A549 (cell line): ENCODE data around the gene PFDN5. TPM values are rescaled to one million over a fixed set of nuclear protein-coding genes. Genes with fewer than 3 reads are reported as not detected.

Experiments
- ATOH8 ChIP-seq: fragments of 250-450 bp; sonication (Bioruptor Pico); IDR thresholded peaks from 2 replicates; pipeline ENCODE4 v1.5.0; 2020; ENCODE audit warnings: low read depth, mild to moderate bottlenecking, moderate library complexity
- BHLHE40 ChIP-seq: IDR thresholded peaks from 2 replicates; pipeline ENCODE4 v1.6.1; 2012; ENCODE audit warnings: low read depth, low read length, inconsistent platforms
- ELK1 ChIP-seq: fragments of 150-350 bp; IDR thresholded peaks from 2 replicates; pipeline ENCODE4 v1.6.1; 2014; ENCODE audit warnings: low read depth, mild to moderate bottlenecking, low read length
- EP300 ChIP-seq, 2 experiments: fragments of >200 bp; sonication (Bioruptor Twin); formaldehyde crosslinking; IDR thresholded peaks; 2 replicates in 1 of 2; 3 replicates in 1 of 2; pipeline ENCODE4 v1.6.1; 2016 to 2017
- FOSB ChIP-seq: fragments of 250-450 bp; sonication (Bioruptor Pico); IDR thresholded peaks from 2 replicates; pipeline ENCODE4 v1.5.0; 2020; ENCODE audit warnings: mild to moderate bottlenecking, moderate library complexity
- GATA3 ChIP-seq: IDR thresholded peaks from 2 replicates; pipeline ENCODE4 v1.6.1; 2012; ENCODE audit warnings: borderline replicate concordance
- HES2 ChIP-seq: fragments of >200 bp; sonication (Bioruptor Twin); formaldehyde crosslinking; IDR thresholded peaks from 2 replicates; pipeline ENCODE4 v1.6.1; 2016
- HEYL ChIP-seq: fragments of 250-450 bp; sonication (Bioruptor Pico); IDR thresholded peaks from 2 replicates; pipeline ENCODE4 v1.8.0; 2021; ENCODE audit warnings: mild to moderate bottlenecking, moderate library complexity
- HOXA7 ChIP-seq: fragments of 250-450 bp; sonication (Bioruptor Pico); IDR thresholded peaks from 2 replicates; pipeline ENCODE4 v1.5.0; 2020; ENCODE audit warnings: mild to moderate bottlenecking, moderate library complexity
- HOXB13 ChIP-seq: fragments of 250-450 bp; sonication (Bioruptor Pico); IDR thresholded peaks from 2 replicates; pipeline ENCODE4 v1.5.0; 2020; ENCODE audit warnings: low read depth, mild to moderate bottlenecking, moderate library complexity
- JUNB ChIP-seq: fragments of >200 bp; sonication (Bioruptor Twin); formaldehyde crosslinking; IDR thresholded peaks from 2 replicates; pipeline ENCODE4 v1.6.1; 2016
- KDM5A ChIP-seq: fragments of 200-600 bp; sonication (generic); IDR thresholded peaks from 2 replicates; pipeline ENCODE4 v1.6.1; 2016; ENCODE audit warnings: antibody characterized with exemption, mild to moderate bottlenecking
- MAZ ChIP-seq: fragments of 150-350 bp; IDR thresholded peaks from 2 replicates; pipeline ENCODE4 v1.6.1; 2014; ENCODE audit warnings: antibody characterized with exemption, low read depth, low read length, borderline replicate concordance
- NFE2L2 ChIP-seq: fragments of 150-350 bp; conservative IDR thresholded peaks from 2 replicates; pipeline ENCODE4 v1.6.1; 2014; ENCODE audit warnings: low read length
- NPAS2 ChIP-seq: fragments of 250-450 bp; sonication (Bioruptor Pico); IDR thresholded peaks from 2 replicates; pipeline ENCODE4 v1.8.0; 2022; ENCODE audit warnings: mild to moderate bottlenecking, moderate library complexity, borderline replicate concordance
- PHF8 ChIP-seq: fragments of 200-600 bp; sonication (generic); IDR thresholded peaks from 2 replicates; pipeline ENCODE4 v1.6.1; 2016; ENCODE audit warnings: low read depth, mild to moderate bottlenecking, antibody characterized with exemption, moderate library complexity, borderline replicate concordance
- RAD21 ChIP-seq, 2 experiments: fragments of >200 bp in 1 of 2; sonication (Bioruptor Twin) in 1 of 2; formaldehyde crosslinking in 1 of 2; IDR thresholded peaks in 1 of 2; conservative IDR thresholded peaks in 1 of 2; 2 replicates in 1 of 2; 3 replicates in 1 of 2; pipeline ENCODE4 v1.6.1; 2012 to 2018; ENCODE audit warnings: inconsistent platforms in 1 of 2
- RARB ChIP-seq: fragments of 250-450 bp; sonication (Bioruptor Pico); IDR thresholded peaks from 2 replicates; pipeline ENCODE4 v1.8.0; 2021; ENCODE audit warnings: mild to moderate bottlenecking, moderate library complexity
- RCOR1 ChIP-seq: fragments of 150-350 bp; IDR thresholded peaks from 2 replicates; pipeline ENCODE4 v1.6.1; 2014; ENCODE audit warnings: antibody characterized with exemption, low read length, low read depth
- RFX5 ChIP-seq: fragments of 450-650 bp; IDR thresholded peaks from 2 replicates; pipeline ENCODE4 v1.7.1; 2014; ENCODE audit warnings: antibody characterized with exemption, mild to moderate bottlenecking, moderate library complexity
- RNF2 ChIP-seq: fragments of 200-600 bp; sonication (generic); IDR thresholded peaks from 2 replicates; pipeline ENCODE4 v1.6.1; 2016; ENCODE audit warnings: low read depth, mild to moderate bottlenecking, antibody characterized with exemption, moderate library complexity, borderline replicate concordance
- SMC3 ChIP-seq: fragments of >200 bp; sonication (Bioruptor Twin); formaldehyde crosslinking; IDR thresholded peaks from 3 replicates; pipeline ENCODE4 v1.6.1; 2018; ENCODE audit warnings: inconsistent platforms
- SREBF2 ChIP-seq: fragments of 450-650 bp; IDR thresholded peaks from 2 replicates; pipeline ENCODE4 v1.6.1; 2014; ENCODE audit warnings: mild to moderate bottlenecking, moderate library complexity
- TFCP2L1 ChIP-seq: fragments of 250-450 bp; sonication (Bioruptor Pico); IDR thresholded peaks from 2 replicates; pipeline ENCODE4 v1.5.0; 2021; ENCODE audit warnings: mild to moderate bottlenecking
- TP53 ChIP-seq: fragments of 250-450 bp; sonication (Bioruptor Pico); IDR thresholded peaks from 2 replicates; pipeline ENCODE4 v1.5.0; 2021; ENCODE audit warnings: mild to moderate bottlenecking, moderate library complexity
- USF2 ChIP-seq: fragments of 450-650 bp; IDR thresholded peaks from 2 replicates; pipeline ENCODE4 v1.6.1; 2014; ENCODE audit warnings: antibody characterized with exemption
- ZC3H11A ChIP-seq: fragments of 450-650 bp; IDR thresholded peaks from 2 replicates; pipeline ENCODE4 v1.6.1; 2014; ENCODE audit warnings: antibody characterized with exemption, mild to moderate bottlenecking
- polyA plus RNA-seq, 4 experiments: library from polyadenylated mRNA; depleted of rRNA in 3 of 4; stranded (reverse); fragments of >200 nt; fragmentation: RNase III in 1 of 4; extraction: RNeasy Plus Mini Kit Qiagen cat#74134 plus additional on column Dnase treatment in 1 of 4; gene quantifications; 2 replicates in 3 of 4; 3 replicates in 1 of 4; pipeline ENCODE4 v1.2.3, GENCODE V29; 2011 to 2017

Gene PFDN5
- polyA plus RNA-seq, 2 of the 4 experiments (the other 2 are of a cell fraction), result 685 to 729 TPM

- no peak for TF ChIP-seq USF2
- TF ChIP-seq TFCP2L1 (CRISPR knock-in tag), result no peak
- TF ChIP-seq RFX5, result peak; percentile 51; the same call in 1 of the 2 replicates
- no peak for TF ChIP-seq ZC3H11A
- no peak for TF ChIP-seq RAD21 (conservative IDR thresholded peaks at IDR 0.05 in 1 of 2, IDR thresholded peaks at IDR 0.05 in 1 of 2)
- no peak for TF ChIP-seq NPAS2
- TF ChIP-seq BHLHE40, result no peak
- 0 out of 2 replicates have a peak, but pooled peaks have one; percentile 14 for TF ChIP-seq HOXA7 (CRISPR knock-in tag)
- TF ChIP-seq HOXB13 (CRISPR knock-in tag), result no peak
- peak; percentile 58; the same call in 1 of the 2 replicates for TF ChIP-seq GATA3
- no peak for TF ChIP-seq EP300 (IDR thresholded peaks at IDR 0.05)
- TF ChIP-seq PHF8, result peak; percentile 59; the same call in 1 of the 2 replicates
- no peak for TF ChIP-seq HES2
- TF ChIP-seq HEYL (CRISPR knock-in tag), result no peak
- no peak for TF ChIP-seq NFE2L2
- no peak for TF ChIP-seq MAZ
- TF ChIP-seq RARB (CRISPR knock-in tag), result no peak
- peak; percentile 16; the same call in 1 of the 2 replicates for TF ChIP-seq SREBF2
- peak; percentile 74 for TF ChIP-seq FOSB (CRISPR knock-in tag)
- TF ChIP-seq TP53 (CRISPR knock-in tag), result no peak
- no peak for TF ChIP-seq JUNB
- TF ChIP-seq ELK1, result no peak
- TF ChIP-seq RNF2, result no peak
- no peak for TF ChIP-seq SMC3
- TF ChIP-seq KDM5A, result peak; percentile 57; the same call in 1 of the 2 replicates
- TF ChIP-seq RCOR1, result no peak
- 0 out of 2 replicates have a peak, but pooled peaks have one; percentile 20 for TF ChIP-seq ATOH8 (CRISPR knock-in tag)
Observed at GRCh38 chr12:53299454-53300180, 4.3 kb downstream of the PFDN5 start, which contains the start of gene MYG1 (continued).
